MCF 10A (cell line): ENCODE data around the gene NKX1-1. TPM values are rescaled to one million over a fixed set of nuclear protein-coding genes. Genes with fewer than 3 reads are reported as not detected.

ENCODE experiments used
- BruUV-seq: library from RNA; stranded (reverse); fragments of 400-500 nt; replicated peaks from 2 replicates; lab custom pipeline; 2021; lab: Mats Ljungman, UMichigan
- CTCF ChIA-PET: fragments of 300-600 bp; sonication (Branson Sonifier 250); formaldehyde crosslinking; extraction: SDS; loops from one replicate; lab custom pipeline; 2021; ENCODE audit warnings: antibody characterized with exemption, inconsistent platforms; lab: Yijun Ruan, JAX
- POLR2A ChIA-PET: fragments of 300-600, 350-650 bp; sonication (Branson Sonifier 250); formaldehyde crosslinking; extraction: SDS; loops from one replicate; lab custom pipeline; 2020; ENCODE audit warnings: antibody characterized with exemption, inconsistent platforms; lab: Yijun Ruan, JAX
- DNase-seq: peaks from one replicate; pipeline ENCODE4 v3.0.0-alpha.2; 2018; ENCODE audit not compliant: unreplicated experiment
- H3K27ac Mint-ChIP-seq: one replicate; pipeline ENCODE4 v1.8.0; 2022; ENCODE audit warnings: mild to moderate bottlenecking, low read depth, mixed read lengths; ENCODE audit not compliant: unreplicated experiment
- H3K27me3 Mint-ChIP-seq: one replicate; pipeline ENCODE4 v1.8.0; 2022; ENCODE audit warnings: mixed read lengths; ENCODE audit not compliant: insufficient read depth, unreplicated experiment
- H3K36me3 Mint-ChIP-seq: one replicate; pipeline ENCODE4 v1.8.0; 2022; ENCODE audit warnings: mild to moderate bottlenecking, moderate library complexity, mixed read lengths; ENCODE audit not compliant: insufficient read depth, unreplicated experiment
- H3K4me1 Mint-ChIP-seq: one replicate; pipeline ENCODE4 v1.8.0; 2022; ENCODE audit warnings: mixed read lengths; ENCODE audit not compliant: insufficient read depth, unreplicated experiment
- H3K4me3 Mint-ChIP-seq: one replicate; pipeline ENCODE4 v1.8.0; 2022; ENCODE audit warnings: mild to moderate bottlenecking, moderate library complexity, mixed read lengths; ENCODE audit not compliant: unreplicated experiment
- H3K9me3 Mint-ChIP-seq: one replicate; pipeline ENCODE4 v1.8.0; 2022; ENCODE audit warnings: mixed read lengths; ENCODE audit not compliant: unreplicated experiment
- intact Hi-C: fragments of 100-400 bp; cut with micrococcal nuclease; formaldehyde crosslinking; loops from 2 replicates; pipeline ENCODE4 v1.14.1; 2022
- total RNA-seq: library from RNA; stranded (reverse); gene quantifications from 2 replicates; pipeline ENCODE4 v1.2.3, GENCODE V29; 2022
- TF ChIP-seq, protein P1 (sequence below): fragments of 200-600 bp; IDR thresholded peaks from one replicate; pipeline ENCODE4 v1.8.0; 2022; ENCODE audit warnings: antibody characterized with exemption, mild to moderate bottlenecking; ENCODE audit not compliant: unreplicated experiment

NKX1-1 gene
- total RNA-seq, 1 experiment from 2014 or later, result not detected

DNA sequence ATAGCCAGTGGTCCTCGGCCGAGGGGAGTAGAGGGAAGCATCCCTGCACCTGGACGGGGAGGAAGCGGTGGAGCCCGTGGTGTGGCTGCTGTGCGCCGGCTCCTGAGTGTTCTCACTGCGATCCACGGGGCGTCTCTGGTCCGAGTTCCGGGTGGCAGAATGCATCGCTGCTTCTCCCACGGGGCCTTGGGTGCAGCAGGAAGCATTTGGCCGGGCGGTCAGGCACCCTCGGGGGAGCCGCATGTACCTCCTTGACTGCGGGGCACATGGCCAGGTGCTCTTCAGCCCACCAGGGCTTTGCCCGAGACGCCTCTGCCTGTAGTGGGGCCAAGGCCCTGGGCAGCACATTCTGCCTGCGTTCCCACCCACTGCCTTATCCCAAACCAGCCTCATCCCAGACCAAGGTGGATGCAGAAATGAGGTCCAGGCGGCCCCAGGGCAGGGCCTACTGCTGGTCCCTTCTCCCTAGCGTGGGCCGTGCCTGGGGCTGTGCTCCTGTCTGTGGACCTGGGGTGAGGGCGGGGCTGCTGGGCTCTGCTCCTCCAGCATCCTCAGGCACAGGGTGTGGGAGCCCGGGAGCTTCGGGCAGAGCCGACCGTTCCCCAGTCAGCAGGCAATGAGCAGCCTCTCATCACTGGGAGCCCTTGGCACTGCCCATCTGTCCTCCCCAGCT is 27.5 kb downstream of the NKX1-1 start:
- ChIA-PET CTCF (no interaction called here), POLR2A (no interaction called here)
- BruUV-seq, result no TSS peak
- Mint-ChIP-seq H3K27me3 (no peaks in the 10 kb centered on the region), H3K9me3 (no peaks in the 10 kb centered on the region), H3K36me3 (peaks cover 18% of the 10 kb centered on the region), H3K4me1 (no peaks in the 10 kb centered on the region), H3K4me3 (no peak overlapping the region), H3K27ac (no peak overlapping the region)
- TF ChIP-seq, protein P1, sequence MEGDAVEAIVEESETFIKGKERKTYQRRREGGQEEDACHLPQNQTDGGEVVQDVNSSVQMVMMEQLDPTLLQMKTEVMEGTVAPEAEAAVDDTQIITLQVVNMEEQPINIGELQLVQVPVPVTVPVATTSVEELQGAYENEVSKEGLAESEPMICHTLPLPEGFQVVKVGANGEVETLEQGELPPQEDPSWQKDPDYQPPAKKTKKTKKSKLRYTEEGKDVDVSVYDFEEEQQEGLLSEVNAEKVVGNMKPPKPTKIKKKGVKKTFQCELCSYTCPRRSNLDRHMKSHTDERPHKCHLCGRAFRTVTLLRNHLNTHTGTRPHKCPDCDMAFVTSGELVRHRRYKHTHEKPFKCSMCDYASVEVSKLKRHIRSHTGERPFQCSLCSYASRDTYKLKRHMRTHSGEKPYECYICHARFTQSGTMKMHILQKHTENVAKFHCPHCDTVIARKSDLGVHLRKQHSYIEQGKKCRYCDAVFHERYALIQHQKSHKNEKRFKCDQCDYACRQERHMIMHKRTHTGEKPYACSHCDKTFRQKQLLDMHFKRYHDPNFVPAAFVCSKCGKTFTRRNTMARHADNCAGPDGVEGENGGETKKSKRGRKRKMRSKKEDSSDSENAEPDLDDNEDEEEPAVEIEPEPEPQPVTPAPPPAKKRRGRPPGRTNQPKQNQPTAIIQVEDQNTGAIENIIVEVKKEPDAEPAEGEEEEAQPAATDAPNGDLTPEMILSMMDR, result no peak
- intact Hi-C loops, result no loop called here
- DNase-seq, result no peak

DNA sequence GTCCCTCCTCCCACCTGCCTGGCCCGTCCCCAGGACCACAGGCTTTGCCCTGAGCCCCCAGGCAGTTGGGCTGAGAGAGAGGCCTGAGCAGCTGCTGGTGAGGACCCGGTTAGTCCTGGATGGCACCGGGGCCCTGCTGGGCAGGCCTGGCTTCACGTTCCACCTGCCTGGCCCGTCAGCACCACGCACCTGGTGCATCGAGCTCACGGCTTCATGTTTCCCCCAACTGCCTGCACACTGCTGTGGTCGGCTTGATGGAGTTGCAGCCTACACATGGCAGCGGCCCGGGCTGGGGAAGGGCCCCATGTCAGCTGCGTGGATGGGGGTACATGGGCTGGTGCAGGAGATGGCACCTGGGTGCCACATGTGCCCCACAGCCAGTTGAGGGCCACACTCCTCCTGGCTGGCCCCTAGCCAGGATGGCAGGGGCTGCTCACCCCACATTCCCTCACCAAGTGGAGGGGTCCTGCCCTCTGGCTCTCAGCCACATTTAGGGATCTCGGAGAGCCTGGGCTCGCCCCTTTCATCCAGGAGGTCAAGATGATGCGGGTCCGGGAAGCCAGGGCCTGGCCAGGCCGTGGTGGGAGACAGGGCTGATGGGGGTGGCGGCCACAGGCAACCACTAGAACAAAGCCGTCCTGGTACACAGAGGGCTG is 28.5 kb downstream of the NKX1-1 start:
- intact Hi-C loops, result no loop called here
- Mint-ChIP-seq H3K27me3 (no peaks in the 10 kb centered on the region), H3K4me3 (no peak overlapping the region), H3K36me3 (peaks cover 18% of the 10 kb centered on the region), H3K9me3 (no peaks in the 10 kb centered on the region), H3K27ac (no peak overlapping the region), H3K4me1 (no peaks in the 10 kb centered on the region)
- no TSS peak for BruUV-seq
- ChIA-PET CTCF (interaction anchor here (0.6 kb wide), 1 partner anchor 249 kb away, joined by 3 read pairs; no protein-coding TSS in a partner anchor), POLR2A (no interaction called here)
- TF ChIP-seq, protein P1, result no peak
- no peak for DNase-seq

DNA sequence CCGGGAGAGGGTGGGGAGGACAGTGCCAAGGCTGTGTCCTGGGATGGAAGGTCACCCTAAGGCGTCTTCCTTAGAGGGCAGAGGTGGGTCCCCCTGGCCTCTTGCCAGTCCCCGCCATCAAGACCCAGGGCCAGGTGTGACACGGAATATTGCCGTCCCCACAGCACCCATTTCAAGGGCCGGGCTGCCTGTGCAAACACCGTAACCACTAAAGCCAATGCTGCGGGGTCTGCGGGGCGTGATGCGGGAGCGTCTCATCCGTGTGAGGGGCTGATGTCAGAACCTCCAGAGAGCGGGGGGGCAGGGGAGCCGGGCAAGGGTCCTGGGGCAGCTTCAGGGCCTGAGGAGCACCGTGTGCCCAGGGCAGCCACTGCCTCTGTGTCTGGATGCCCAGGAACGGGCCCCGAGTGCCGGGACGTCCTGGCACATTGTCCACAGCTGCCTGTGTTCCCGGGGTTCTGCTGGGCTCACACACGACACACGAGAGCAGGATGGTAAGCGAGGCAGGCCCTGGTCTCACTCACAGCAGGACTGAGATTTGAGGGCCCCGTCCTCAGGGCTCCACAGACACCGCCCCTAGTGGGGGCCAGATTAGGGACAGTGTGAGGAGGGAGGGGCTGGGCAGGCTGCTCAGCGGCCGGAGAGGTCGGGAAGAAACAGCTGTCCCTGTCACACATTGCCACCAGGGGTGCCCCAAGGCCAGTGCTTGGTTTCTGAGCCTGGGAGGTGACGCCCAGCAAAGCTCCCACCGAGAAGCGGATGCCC is 29.2 kb downstream of the NKX1-1 start:
- H3K27me3 Mint-ChIP-seq, result no peaks in the 10 kb centered on the region
- POLR2A ChIA-PET, result interaction anchor here (0.6 kb wide), 1 partner anchor 151 kb away, joined by 3 read pairs; no protein-coding TSS in a partner anchor

More for the DNA sequence above, 29.2 kb downstream of the NKX1-1 start:
- peaks cover 24% of the 10 kb centered on the region for H3K36me3 Mint-ChIP-seq
- BruUV-seq, result no TSS peak
- no peaks in the 10 kb centered on the region for H3K4me1 Mint-ChIP-seq
- no peak overlapping the region for H3K27ac Mint-ChIP-seq
- no peak overlapping the region for H3K4me3 Mint-ChIP-seq
- DNase-seq, result no peak
- CTCF ChIA-PET, result interaction anchor here (1.1 kb wide), 1 partner anchor 171 kb away, joined by 3 read pairs; no protein-coding TSS in a partner anchor
- TF ChIP-seq, protein P1, result no peak
- no peaks in the 10 kb centered on the region for H3K9me3 Mint-ChIP-seq
- intact Hi-C loops, result no loop called here
